Prostate gland (tissue), 2 donors: ENCODE results near the gene RNF168. TPM values are rescaled to one million over a fixed set of nuclear protein-coding genes. Genes with fewer than 3 reads are reported as not detected.
"Not testable (repeated sequence)": the region's sequence is repeated elsewhere in the genome, so short reads cannot be mapped to it uniquely, and the experiment has no call there.

ENCODE experiments used
- DNase-seq: peaks from one replicate; pipeline ENCODE4 v3.0.0-alpha.2; 2019; ENCODE audit warnings: low spot score
- H3K27ac ChIP-seq, 2 donors: fragments of 200-600 bp; sonication (generic); 2 replicates each; pipeline ENCODE4 v1.5.1; 2017 to 2019
- H3K27me3 ChIP-seq: fragments of 200-600 bp; sonication (generic); replicated peaks from 2 replicates; pipeline ENCODE4 v1.5.1; 2019; ENCODE audit not compliant: insufficient read depth
- H3K36me3 ChIP-seq, 2 donors: fragments of 200-600 bp; sonication (generic); 1 replicate in 1 of 2; 2 replicates in 1 of 2; pipeline versions ENCODE4 v1.5.1 to v1.8.1; 2017 to 2019
- H3K4me1 ChIP-seq: fragments of 200-600 bp; sonication (generic); replicated peaks from 2 replicates; pipeline ENCODE4 v1.5.1; 2019
- H3K4me3 ChIP-seq, 2 donors: fragments of 200-600 bp; sonication (generic); 2 replicates each; pipeline ENCODE4 v1.5.1; 2017 to 2019
- H3K9me3 ChIP-seq: fragments of 200-600 bp; sonication (generic); 2 replicates; pipeline ENCODE4 v1.5.1; 2017
- CTCF ChIP-seq, 4 experiments: fragments of 200-600 bp in 2 of 4; fragments of 450-650 bp in 2 of 4; sonication (generic) in 2 of 4; IDR thresholded peaks; 1 replicate in 3 of 4; 2 replicates in 1 of 4; pipeline ENCODE4 v1.5.1; 2016 to 2019; ENCODE audit warnings: antibody characterized with exemption in 4 of 4, mild to moderate bottlenecking in 2 of 4, moderate library complexity in 2 of 4
- POLR2A ChIP-seq: fragments of 450-650 bp; IDR thresholded peaks from one replicate; pipeline ENCODE4 v1.6.1; 2016; ENCODE audit warnings: antibody characterized with exemption, mild to moderate bottlenecking
- POLR2AphosphoS5 ChIP-seq: sonication (generic); formaldehyde crosslinking; IDR thresholded peaks from one replicate; pipeline ENCODE4 v1.6.1; 2017; ENCODE audit warnings: antibody characterized with exemption
- WGBS: methylation state at CpG from one replicate; pipeline ENCODE4 v1.1.5; 2018; 5-methylcytosine and 5-hydroxymethylcytosine counted together
- intact Hi-C: fragments of 100-400 bp; cut with DNase I; formaldehyde crosslinking; loops from one replicate; pipeline ENCODE4 v1.14.2; 2022
- total RNA-seq, 2 donors: library from RNA; depleted of rRNA; stranded (reverse); fragments of >200 nt; gene quantifications; one replicate each; pipeline ENCODE4 v1.1.0, GENCODE V29; 2016

The RNF168 gene
- total RNA-seq: 10 to 100 TPM; 17.1 to 30.6 TPM

- peak; percentile 90 for DNase-seq
- intact Hi-C loops: loop anchor here (2.0 kb wide), 1 partner anchor 71 kb away; the partner anchor contains the start of gene UBXN7
- H3K36me3 ChIP-seq: no peaks in the 10 kb centered on the region
- H3K27ac ChIP-seq: peak within 1 kb of the TSS; percentile 88 to 93
- TF ChIP-seq POLR2AphosphoS5 (peak; percentile 92), CTCF (IDR thresholded peaks at IDR 0.05) (peak in 2 of 4 experiments; percentile 2 to 13), POLR2A (peak; percentile 89)
- under 1% methylated on average over 70 of the region's 75 CpGs for WGBS
- H3K9me3 ChIP-seq: no peaks in the 10 kb centered on the region
- H3K4me1 ChIP-seq: no peaks in the 10 kb centered on the region
- no peaks in the 10 kb centered on the region for H3K27me3 ChIP-seq
- H3K4me3 ChIP-seq: peak within 1 kb of the TSS; percentile 62 to 65
Measured at GRCh38 chr3:196503196-196504076, at the start of gene RNF168. Gene RNF168, minus strand, starts transcription at chr3:196503768. Its CDS starts 595 bp downstream, at chr3:196503173.

GRCh38 chr3:196552253-196552652 is 48.7 kb upstream of the RNF168 start:
- no peak overlapping the region for H3K27ac ChIP-seq
- H3K36me3 ChIP-seq: no peaks in the 10 kb centered on the region
- H3K4me3 ChIP-seq: no peak overlapping the region
- DNase-seq: no peak
- 97% methylated on average over 5 of the region's 5 CpGs for WGBS
- H3K9me3 ChIP-seq: no peaks in the 10 kb centered on the region
- no peaks in the 10 kb centered on the region for H3K4me1 ChIP-seq
- intact Hi-C loops: no loop called here
- H3K27me3 ChIP-seq: no peaks in the 10 kb centered on the region
- TF ChIP-seq POLR2AphosphoS5 (no peak), CTCF (IDR thresholded peaks at IDR 0.05) (no peak), POLR2A (no peak)

- H3K9me3 ChIP-seq, H3K36me3 ChIP-seq, DNase-seq, H3K4me3 ChIP-seq, H3K27me3 ChIP-seq, intact Hi-C loops, H3K27ac ChIP-seq, H3K4me1 ChIP-seq: not testable (repeated sequence)
- 86% methylated on average over 3 of the region's 3 CpGs for WGBS
Measured at GRCh38 chr3:196550172-196550571, 46.6 kb upstream of the RNF168 start.

- DNase-seq: not testable (repeated sequence)
Measured at GRCh38 chr3:196549312-196549711, 45.7 kb upstream of the RNF168 start.

GRCh38 chr3:196547067-196547466 is 43.5 kb upstream of the RNF168 start:
- WGBS: 97% methylated on average over 2 of the region's 2 CpGs
- intact Hi-C loops: no loop called here
- no peaks in the 10 kb centered on the region for H3K4me1 ChIP-seq
- H3K36me3 ChIP-seq: no peaks in the 10 kb centered on the region
- H3K27ac ChIP-seq: no peak overlapping the region
- no peaks in the 10 kb centered on the region for H3K27me3 ChIP-seq
- no peaks in the 10 kb centered on the region for H3K9me3 ChIP-seq
- no peak for DNase-seq
- H3K4me3 ChIP-seq: no peak overlapping the region
- no peak for TF ChIP-seq POLR2A
- TF ChIP-seq CTCF (IDR thresholded peaks at IDR 0.05): no peak
- TF ChIP-seq POLR2AphosphoS5: no peak

More at GRCh38 chr3:196549312-196549711, 45.7 kb upstream of the RNF168 start:
- H3K36me3 ChIP-seq, H3K4me3 ChIP-seq, H3K27me3 ChIP-seq, H3K27ac ChIP-seq, H3K4me1 ChIP-seq, intact Hi-C loops, H3K9me3 ChIP-seq: not testable (repeated sequence)
- WGBS: 75% methylated on average over 1 of the region's 1 CpG

GRCh38 chr3:196546537-196546936 is 43.0 kb upstream of the RNF168 start:
- Histone ChIP-seq H3K4me1 (no peaks in the 10 kb centered on the region), H3K27me3 (no peaks in the 10 kb centered on the region), H3K27ac (no peak overlapping the region), H3K9me3 (no peaks in the 10 kb centered on the region), H3K36me3 (no peaks in the 10 kb centered on the region), H3K4me3 (no peak overlapping the region)
- no peak for TF ChIP-seq CTCF (IDR thresholded peaks at IDR 0.05)
- peak; percentile 67 for TF ChIP-seq POLR2AphosphoS5
- WGBS: 48% methylated on average over 5 of the region's 5 CpGs
- peak; percentile 34 for DNase-seq
- intact Hi-C loops: no loop called here
